Stimulated activated CD4-positive, alpha-beta T cell treated with anti-CD3 and anti-CD28 coated beads, Interleukin-12 subunit alpha, Interleukin-12 subunit beta, amount 100 ng/mL, for 48 hours (primary cell): Measurements from ENCODE around the gene OR2A1.
"Not testable (repeated sequence)": the region's sequence is repeated elsewhere in the genome, so short reads cannot be mapped to it uniquely, and the experiment has no call there.

Experiments used
- DNase-seq, 3 donors: peaks; one replicate each; pipeline ENCODE4 v3.0.0-alpha.2; 2020; ENCODE audit warnings: low read depth in 2 of 3, low spot score in 1 of 3

OR2A1 gene

DNA sequence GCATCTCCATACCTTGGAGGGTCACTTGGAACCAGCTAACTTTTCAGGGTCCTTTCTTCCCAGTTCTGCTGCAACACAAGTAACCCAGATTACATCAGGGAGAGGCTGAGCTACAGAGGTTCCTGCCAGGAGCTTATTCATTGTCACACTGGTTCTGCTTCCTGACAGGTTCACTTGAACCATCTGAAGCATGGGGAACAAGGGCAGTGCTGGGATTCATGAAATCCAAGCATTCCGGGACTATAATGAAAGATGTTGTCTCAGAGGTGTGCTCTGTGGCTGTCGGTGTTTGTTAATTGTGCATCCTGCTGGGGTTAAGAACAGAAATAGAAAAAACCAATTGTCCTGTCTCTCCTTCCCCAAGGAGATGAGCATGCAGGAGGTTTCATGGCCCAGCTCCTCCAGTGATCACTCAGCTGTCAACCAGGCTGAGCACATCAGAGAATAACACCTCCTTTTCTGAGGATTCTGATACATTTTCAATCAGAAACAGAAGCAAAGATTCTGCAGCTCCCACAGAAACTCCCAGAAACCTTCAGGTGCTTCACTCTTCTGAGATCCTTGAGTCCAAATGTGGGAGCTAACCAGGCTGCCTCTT lies at the start of gene OR2A1:
Gene OR2A1, plus strand, starts transcription at position 548 of the 598 bp plus-strand sequence. CDS start 5,706 bp downstream, outside the sequence.
- not testable (repeated sequence) for DNase-seq

- DNase-seq = not testable (repeated sequence)
Observed at GRCh38 chr7:144264692-144265091, 47.5 kb upstream of the OR2A1 start, which contains the start of gene OR2A7. Gene OR2A7 (minus strand): TSS chr7:144264792. CDS start chr7:144259628, 5,164 bp downstream.

DNA sequence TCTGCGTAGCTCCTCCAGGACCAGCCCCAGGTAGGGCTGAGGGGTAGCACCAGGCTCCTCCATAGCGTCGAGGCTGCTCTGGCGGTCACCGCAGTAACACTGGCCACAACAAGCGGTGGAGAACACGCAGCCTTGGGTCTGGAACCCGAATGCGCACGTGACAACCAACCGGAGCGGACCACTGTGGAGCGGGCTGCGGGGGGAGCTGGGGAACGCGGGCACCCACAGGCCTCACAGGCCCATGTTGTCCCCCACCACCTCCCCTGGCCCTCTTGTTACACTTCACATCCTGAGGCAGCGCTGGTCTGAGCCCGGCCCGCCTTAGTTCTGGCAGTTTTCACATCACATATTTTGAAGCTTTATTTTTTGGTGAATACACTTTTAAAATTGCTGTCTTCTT lies 43.0 kb upstream of the OR2A1 start, which contains the start of gene CTAGE8:
Gene CTAGE8, minus strand, starts transcription at position 101 of the 400 bp plus-strand sequence. Its CDS starts 38 bp downstream, at position 63.
- DNase-seq = not testable (repeated sequence)

GRCh38 chr7:144275281-144275680 lies 36.9 kb upstream of the OR2A1 start:
- DNase-seq = not testable (repeated sequence)

DNA sequence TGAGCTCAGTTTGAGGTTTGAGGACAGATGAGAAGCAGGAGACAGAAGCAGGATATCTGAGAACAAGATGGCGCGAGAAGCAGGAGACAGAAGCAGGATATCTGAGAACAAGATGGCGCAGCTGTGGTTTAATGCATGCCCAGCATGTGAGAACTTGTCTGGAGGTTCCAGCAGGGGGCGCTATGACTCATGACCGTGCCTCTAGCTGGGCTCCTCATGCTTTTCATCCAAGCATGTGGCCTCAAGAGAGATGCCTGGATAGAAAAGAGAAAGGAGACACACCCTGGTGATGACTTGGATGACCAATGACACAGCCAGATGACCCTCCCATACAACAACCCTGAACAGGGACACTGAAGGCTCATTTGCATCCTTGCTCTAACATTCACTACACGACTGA lies 32.2 kb upstream of the OR2A1 start:
- not testable (repeated sequence) for DNase-seq

- not testable (repeated sequence) for DNase-seq
Observed at GRCh38 chr7:144281981-144282380, 30.2 kb upstream of the OR2A1 start.

DNA sequence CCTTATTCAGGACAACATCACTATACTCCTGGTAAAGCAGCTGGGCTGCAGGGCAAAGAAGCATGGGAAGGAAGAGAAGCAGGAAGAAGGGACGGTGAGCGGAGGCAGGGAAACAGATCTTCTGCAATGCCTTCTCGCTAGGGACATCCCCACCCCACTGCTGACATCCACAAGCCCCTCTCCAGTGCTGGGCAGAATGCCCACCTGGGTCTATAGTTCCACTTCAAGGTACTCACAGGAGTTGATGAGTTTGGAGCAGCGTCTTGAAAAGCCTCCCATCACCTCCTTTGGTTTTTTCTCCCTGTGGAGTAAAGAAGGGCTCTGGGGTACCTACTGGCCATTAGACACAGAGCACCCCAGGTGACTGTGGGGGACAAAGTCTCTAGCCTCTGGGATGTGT lies 29.7 kb upstream of the OR2A1 start:
- not testable (repeated sequence) for DNase-seq

- not testable (repeated sequence) for DNase-seq
Observed at GRCh38 chr7:144283716-144284115, 28.5 kb upstream of the OR2A1 start.

DNA sequence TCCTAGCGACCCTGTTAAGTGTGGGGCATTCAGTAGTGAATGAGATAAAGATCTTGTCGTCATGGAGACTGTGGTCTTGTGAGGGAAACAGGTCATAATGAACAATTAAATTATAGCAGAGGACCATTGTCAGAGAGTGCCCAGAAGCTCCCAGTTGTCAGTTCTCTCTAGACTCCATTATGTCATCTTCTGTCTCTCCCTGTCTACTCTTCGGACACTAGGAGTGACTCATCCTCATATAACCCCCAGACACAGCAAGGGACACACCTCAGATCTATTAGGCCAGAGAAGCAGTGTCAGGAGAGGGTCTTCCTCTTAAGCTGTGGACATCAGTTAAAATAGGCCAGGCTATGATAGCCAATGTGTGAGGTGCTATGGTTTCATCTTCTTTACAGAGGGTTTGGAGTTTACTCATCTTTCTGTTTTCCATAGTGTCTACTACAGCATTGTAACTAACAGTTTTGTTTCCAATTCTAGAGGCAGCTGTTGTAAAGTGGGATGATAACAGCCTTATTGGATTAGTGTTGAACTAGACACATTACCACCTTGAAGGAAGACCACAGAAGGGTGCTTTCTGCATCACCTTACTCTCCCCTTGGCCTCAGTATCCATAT lies 24.9 kb upstream of the OR2A1 start:
- DNase-seq = not testable (repeated sequence)

DNA sequence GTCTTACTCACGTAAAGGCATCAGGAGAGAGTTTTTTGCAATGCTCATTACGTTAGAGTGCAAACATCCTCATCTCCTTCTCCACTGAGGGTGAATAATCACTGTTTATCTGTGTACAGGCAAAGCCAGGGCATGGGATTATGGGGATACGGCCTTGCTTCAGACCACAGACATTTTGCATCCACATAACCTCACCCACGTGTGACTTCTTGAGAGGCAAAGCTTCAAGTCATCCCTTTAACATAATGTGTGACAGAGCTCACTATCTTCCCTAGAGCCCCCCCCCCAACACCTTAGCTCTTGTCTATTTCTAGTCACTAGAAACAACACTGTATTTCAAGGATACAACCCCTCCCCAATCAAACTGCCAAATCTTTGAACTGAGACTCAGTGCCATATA lies 20.6 kb upstream of the OR2A1 start:
- not testable (repeated sequence) for DNase-seq

DNA sequence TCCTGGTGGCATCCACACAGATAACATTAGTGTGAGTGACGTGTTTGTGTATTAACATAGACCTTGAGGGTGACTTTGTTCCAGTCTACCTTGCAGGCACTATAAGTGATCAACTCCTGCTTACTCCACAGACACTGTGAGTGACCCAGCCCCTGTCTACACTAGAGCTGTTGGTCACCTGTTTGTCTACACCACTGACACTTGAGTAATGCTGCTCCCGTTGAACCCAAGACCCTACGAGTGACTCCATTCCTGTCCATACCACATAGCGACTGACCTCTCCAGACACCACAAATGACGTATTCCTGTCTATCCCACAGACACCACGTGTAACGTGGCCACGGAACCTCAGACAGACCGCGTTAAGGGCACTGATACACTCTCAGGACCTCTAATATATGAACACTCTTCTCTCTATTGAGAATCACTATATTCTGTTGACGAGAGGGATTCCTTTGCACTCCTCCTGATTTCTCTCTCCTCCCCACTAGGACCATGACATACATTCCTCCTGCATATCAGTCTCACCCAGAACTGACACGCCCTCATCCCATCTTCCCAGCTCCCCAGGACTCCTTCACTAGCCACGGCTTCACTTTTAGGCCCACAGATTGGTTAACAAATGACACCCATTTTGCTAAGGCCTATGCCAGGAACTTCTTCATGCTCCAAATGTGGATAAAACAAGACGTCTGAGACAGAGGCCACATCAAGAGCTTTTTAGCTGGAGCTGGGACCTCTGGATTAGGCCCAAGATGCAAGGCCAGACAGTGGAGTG lies 19.6 kb upstream of the OR2A1 start:
- DNase-seq = not testable (repeated sequence)

- not testable (repeated sequence) for DNase-seq
Observed at GRCh38 chr7:144293794-144294499, 18.3 kb upstream of the OR2A1 start.

- not testable (repeated sequence) for DNase-seq
Observed at GRCh38 chr7:144302578-144303303, 9.5 kb upstream of the OR2A1 start.

DNA sequence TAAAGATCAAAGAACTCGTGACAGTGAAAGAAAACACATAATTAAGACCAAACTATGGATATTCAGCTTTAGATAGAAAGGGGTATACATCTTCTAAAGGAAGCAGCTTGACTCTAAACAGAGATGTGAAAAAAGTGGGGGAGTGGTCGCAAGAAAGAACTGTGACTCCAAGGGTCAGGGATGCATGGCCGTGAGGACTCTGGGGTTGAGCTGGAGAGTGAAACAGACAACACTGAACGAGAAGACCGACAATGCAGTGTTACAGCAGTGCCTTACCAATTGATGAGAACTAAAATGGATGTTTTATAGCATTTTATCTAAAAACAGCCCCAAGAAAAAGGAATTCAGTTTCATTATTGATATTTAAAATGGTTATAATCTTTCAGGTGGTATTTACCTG lies 8.6 kb upstream of the OR2A1 start:
- DNase-seq = not testable (repeated sequence)

DNA sequence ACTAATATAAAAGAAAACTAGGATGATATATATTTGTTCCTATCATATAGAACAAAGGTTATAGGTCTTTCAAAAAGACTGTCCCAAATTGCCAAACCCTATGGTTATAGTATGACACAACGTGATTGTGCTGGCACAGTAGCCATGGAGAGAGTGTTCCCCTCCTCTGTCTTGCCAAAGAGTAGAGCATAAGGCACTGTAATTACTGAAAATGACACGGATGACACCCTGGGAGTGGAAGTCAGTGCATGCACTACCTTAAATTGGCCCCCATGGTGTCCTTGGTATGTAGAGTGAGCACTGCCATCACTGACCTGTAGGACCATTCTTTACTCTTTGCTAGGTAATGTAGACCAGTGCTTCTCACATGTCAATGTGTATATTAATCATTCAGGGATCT lies 7.1 kb upstream of the OR2A1 start:
- DNase-seq = not testable (repeated sequence)

DNA sequence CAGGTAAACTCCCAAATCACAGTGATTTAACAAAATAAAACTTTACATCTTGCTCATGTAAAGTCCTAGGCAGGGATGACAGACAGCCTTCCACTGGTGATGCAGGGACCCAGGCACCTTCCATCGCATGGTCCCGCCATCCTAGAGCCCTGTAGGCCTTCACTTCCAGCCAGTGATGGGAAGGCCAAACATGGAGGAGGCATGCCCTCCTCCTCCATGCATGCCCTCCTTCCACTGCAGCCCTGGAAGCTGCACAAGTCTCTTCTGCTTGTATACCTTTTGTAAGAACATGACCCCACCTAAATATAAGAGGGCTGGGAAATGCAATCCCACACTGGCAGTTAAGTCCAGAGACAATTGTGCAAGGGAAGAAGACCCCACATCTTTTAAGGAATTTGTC lies 2.5 kb upstream of the OR2A1 start:
- not testable (repeated sequence) for DNase-seq

DNA sequence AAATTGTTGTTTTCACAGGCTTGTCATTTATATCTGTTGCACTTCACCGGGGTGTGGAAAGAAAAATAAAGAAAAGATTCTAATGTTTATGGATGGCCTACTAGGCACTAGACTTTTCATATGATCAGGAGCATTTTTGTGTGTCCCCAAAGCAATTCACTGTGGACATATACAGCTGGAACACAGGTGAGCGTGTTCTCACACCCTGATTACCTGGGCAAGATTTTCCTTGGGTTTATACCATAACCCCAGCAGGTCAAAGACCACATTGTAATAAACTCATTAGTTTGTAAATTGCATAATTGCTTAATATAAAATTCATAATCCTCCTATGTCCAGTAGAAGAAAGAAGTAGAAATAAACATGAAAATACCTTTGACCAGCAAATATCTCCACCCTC lies 1.0 kb upstream of the OR2A1 start:
- not testable (repeated sequence) for DNase-seq

- DNase-seq = not testable (repeated sequence)
Observed at GRCh38 chr7:144317537-144317936, 5.3 kb downstream of the OR2A1 start.

GRCh38 chr7:144319547-144319946 lies 7.3 kb downstream of the OR2A1 start:
- not testable (repeated sequence) for DNase-seq

GRCh38 chr7:144321677-144322206 lies 9.5 kb downstream of the OR2A1 start:
- DNase-seq = not testable (repeated sequence)
